ENCODE data around the gene BAZ2B. TPM values are rescaled to one million over a fixed set of nuclear protein-coding genes. Genes with fewer than 3 reads are reported as not detected.

Gene BAZ2B
- total and polyA plus RNA-seq, 2 of the 13 experiments (the other 11 are each of a cell fraction or from before 2014, with no cell fraction given) = 14.0 to 15.1 TPM

GRCh38 chr2:159615367-159616285, 722 bp downstream of the BAZ2B start (continued):
- TF ChIP-seq ZNF335 (CRISPR knock-in tag; IDR thresholded peaks at IDR 0.05) (0 out of 2 replicates have a peak, but pooled peaks have one; percentile 51), ZNF101 (CRISPR knock-in tag; IDR thresholded peaks at IDR 0.05; ENCODE audit: borderline replicate concordance, low read depth) (0 out of 2 replicates have a peak, but pooled peaks have one; percentile 22), ZNF12 (CRISPR knock-in tag; IDR thresholded peaks at IDR 0.05) (peak; percentile 59; the same call in 1 of the 2 replicates), BATF2 (CRISPR knock-in tag; IDR thresholded peaks at IDR 0.05) (no peak; the same call in 1 of the 2 replicates), SMAD1 (CRISPR knock-in tag; IDR thresholded peaks at IDR 0.05; ENCODE audit: borderline replicate concordance, low read depth) (peak; percentile 85)

- in situ Hi-C loops (cut with HindIII; ENCODE audit: extremely low pct_ligation_motif_present, low pct_unique_long_range_greater_than_20kb) = no loop called here
- H3K79me2 ChIP-seq (ENCODE audit: insufficient read depth, low read length) = peaks cover 39% of the 10 kb centered on the region
- POLR2A ChIA-PET = interaction anchor here (0.5 to 5.1 kb wide), 30 partner anchors 10 to 1423 kb away, joined by 3 to 66 read pairs (median 4); partner anchors contain the start of genes MARCHF7 and WDSUB1
- TF ChIP-seq NFIC (IDR thresholded peaks at IDR 0.05; ENCODE audit: low read length) = 0 out of 2 replicates have a peak, but pooled peaks have one; percentile 41
- no peak; the same call in 1 of the 2 replicates for TF ChIP-seq ZNF124 (CRISPR knock-in tag; IDR thresholded peaks at IDR 0.05)
- TF ChIP-seq ATF1 (CRISPR knock-in tag; IDR thresholded peaks at IDR 0.05) = peak; percentile 4; the same call in 1 of the 2 replicates
- 0 out of 2 replicates have a peak, but pooled peaks have one; percentile 29 for TF ChIP-seq ZNF275 (CRISPR knock-in tag; IDR thresholded peaks at IDR 0.05; ENCODE audit: borderline replicate concordance)
- TF ChIP-seq ATF7 (IDR thresholded peaks at IDR 0.05) = peak; percentile 96
- no peak for TF ChIP-seq ATF7 (CRISPR knock-in tag; IDR thresholded peaks at IDR 0.05)
- TF ChIP-seq JDP2 (CRISPR knock-in tag; IDR thresholded peaks at IDR 0.05; ENCODE audit: borderline replicate concordance) = 0 out of 2 replicates have a peak, but pooled peaks have one; percentile 6
- no peak for TF ChIP-seq ZBTB26 (CRISPR knock-in tag; IDR thresholded peaks at IDR 0.05; ENCODE audit: borderline replicate concordance)
- 0 out of 2 replicates have a peak, but pooled peaks have one; percentile 12 for TF ChIP-seq FOXJ3 (CRISPR knock-in tag; IDR thresholded peaks at IDR 0.05; ENCODE audit: borderline replicate concordance)
Measured at GRCh38 chr2:159614534-159615366, 1.6 kb downstream of the BAZ2B start.

More at GRCh38 chr2:159614534-159615366, 1.6 kb downstream of the BAZ2B start:
- ATAC-seq (peak; percentile 20), DNase-seq (ENCODE audit: low spot score) (peak; percentile 38), FAIRE-seq (no peak)
- no peaks in the 10 kb centered on the region; a peak in 1 of 5 replicates for H3K27me3 ChIP-seq (ENCODE audit: control insufficient read depth in 1 of 2, insufficient read depth in 2 of 2, low read length in 2 of 2)
- H3K4me3 ChIP-seq (replicated peaks in 1 of 3; ENCODE audit: insufficient read depth in 1 of 3, low read depth in 2 of 3, low read length in 3 of 3) = peak overlapping the region; percentile 76 to 100 (median 90)
- peak overlapping the region; percentile 95 for H3K9ac ChIP-seq (ENCODE audit: insufficient read depth, low read depth, low read length)
- H3K27ac ChIP-seq (ENCODE audit: extremely low read length, insufficient read depth, low read length) = peak overlapping the region; percentile 99
- H3K4me1 ChIP-seq (ENCODE audit: insufficient read depth, low read length) = peaks cover 46% of the 10 kb centered on the region
- peak overlapping the region; percentile 69 for H2AFZ ChIP-seq (ENCODE audit: low read length)
- no peaks in the 10 kb centered on the region for H3K9me3 ChIP-seq (ENCODE audit: low read length)
- peak overlapping the region; percentile 89 for H3K4me2 ChIP-seq (ENCODE audit: low read depth, low read length)
- intact Hi-C loops (cut with micrococcal nuclease; ENCODE audit: unreplicated experiment) = loop anchor here (1.0 to 10.0 kb wide), 2 partner anchors 180 to 327 kb away; partner anchors contain the start of gene CD302
- CTCF ChIA-PET (ENCODE audit: low intra/inter-chr PET ratio, low total read pairs) = no interaction called here
- 1% methylated on average over 16 of the region's 16 CpGs for WGBS (ENCODE audit: low lambda C conversion rate)
- no peaks in the 10 kb centered on the region for H3K36me3 ChIP-seq (replicated peaks in 1 of 2; ENCODE audit: control insufficient read depth in 1 of 2, insufficient read depth in 2 of 2, low read length in 2 of 2)
- no peaks in the 10 kb centered on the region for H4K20me1 ChIP-seq (ENCODE audit: insufficient read depth, low read length)
- BruUV-seq (replicated peaks) = TSS peak; percentile 51
